HCT116 (cell line): ENCODE results near the gene SSB. TPM values are rescaled to one million over a fixed set of nuclear protein-coding genes. Genes with fewer than 3 reads are reported as not detected.

ENCODE experiments used
- ATAC-seq: fragments of 200-7000 bp; cut with Tn5 transposase; 2 replicates; pipeline ENCODE4 v1.9.1; 2020; ENCODE audit warnings: mild to moderate bottlenecking, moderate library complexity
- BruUV-seq: library from RNA; stranded (reverse); fragments of 400-500 nt; replicated peaks from 2 replicates; lab custom pipeline; 2021; lab: Mats Ljungman, UMichigan
- CTCF ChIA-PET: fragments of 300-600 bp; sonication (Branson Sonifier 250); formaldehyde crosslinking; loops from one replicate; lab custom pipeline; 2021; ENCODE audit warnings: antibody characterized with exemption; lab: Charles Lee
- POLR2A ChIA-PET: fragments of 300-600, 350-600 bp; sonication (Branson Sonifier 250); formaldehyde crosslinking; loops from one replicate; lab custom pipeline; 2021; ENCODE audit warnings: antibody characterized with exemption; lab: Charles Lee
- RAD21 ChIA-PET, 2 experiments: fragments of 300-600 bp; sonication (Branson Sonifier 250); formaldehyde crosslinking; loops; one replicate each; lab custom pipeline; 2023; ENCODE audit warnings: low total read pairs in 2 of 2; ENCODE audit not compliant: uncharacterized antibody in 2 of 2, unreplicated experiment in 2 of 2, low non-redundant PET in 1 of 2; lab: Charles Lee
- DNase-seq: peaks from one replicate; pipeline ENCODE4 v3.0.0-alpha.2; 2010; ENCODE audit warnings: low read depth, low spot score
- H2AFZ ChIP-seq: fragments of 200-600 bp; shearing (Covaris generic), sonication (generic); 2 replicates; pipeline ENCODE4 v1.6.1; 2017; ENCODE audit warnings: low read depth, mixed run types, mixed read lengths, antibody characterized with exemption, low read length; ENCODE audit not compliant: poor library complexity, severe bottlenecking
- H3K27ac ChIP-seq: 2 replicates; pipeline ENCODE4 v1.5.1; 2012; ENCODE audit warnings: low read depth, low read length
- H3K27me3 ChIP-seq: fragments of 200-600 bp; sonication (generic); 2 replicates; pipeline ENCODE4 v1.6.1; 2016; ENCODE audit warnings: mixed run types, low read length, mixed read lengths; ENCODE audit not compliant: insufficient read depth
- H3K36me3 ChIP-seq, 2 experiments: fragments of 200-500 bp in 1 of 2; fragments of 200-600 bp in 1 of 2; sonication (Bioruptor generic) in 1 of 2; sonication (generic) in 1 of 2; 2 replicates each; pipeline versions ENCODE4 v1.5.1 to v1.6.1; 2014 to 2016; ENCODE audit warnings: low read length in 2 of 2, inconsistent platforms in 1 of 2, mixed read lengths in 1 of 2, mixed run types in 1 of 2; ENCODE audit not compliant: insufficient read depth in 2 of 2, control insufficient read depth in 1 of 2
- H3K4me1 ChIP-seq, 2 experiments: fragments of 200-600 bp in 1 of 2; sonication (generic) in 1 of 2; 2 replicates each; pipeline versions ENCODE4 v1.5.1 to v1.6.1; 2012 to 2017; ENCODE audit warnings: low read length in 2 of 2, inconsistent platforms in 1 of 2, mild to moderate bottlenecking in 1 of 2, mixed read lengths in 1 of 2, mixed run types in 1 of 2, moderate library complexity in 1 of 2; ENCODE audit not compliant: insufficient read depth in 2 of 2, control insufficient read depth in 1 of 2
- H3K4me2 ChIP-seq: fragments of 200-600 bp; sonication (generic); 2 replicates; pipeline ENCODE4 v1.6.1; 2017; ENCODE audit warnings: mixed run types, low read length, mixed read lengths
- H3K4me3 ChIP-seq, 2 experiments: fragments of 200-600 bp in 1 of 2; sonication (generic) in 1 of 2; replicated peaks in 1 of 2; 2 replicates each; pipeline ENCODE4 v1.5.1; 2011 to 2016; ENCODE audit warnings: low read length in 2 of 2, control low read depth in 1 of 2, low read depth in 1 of 2, mild to moderate bottlenecking in 1 of 2, mixed read lengths in 1 of 2, mixed run types in 1 of 2
- H3K79me2 ChIP-seq: fragments of 200-600 bp; sonication (generic); 2 replicates; pipeline ENCODE4 v1.6.1; 2017; ENCODE audit warnings: mild to moderate bottlenecking, mixed run types, low read length, moderate library complexity, mixed read lengths; ENCODE audit not compliant: insufficient read depth
- H3K9ac ChIP-seq: fragments of 200-600 bp; sonication (generic); 2 replicates; pipeline ENCODE4 v1.6.1; 2016; ENCODE audit warnings: low read length, mixed read lengths
- H3K9me2 ChIP-seq: fragments of 200-600 bp; sonication (generic), shearing (Covaris generic); 2 replicates; pipeline ENCODE4 v1.6.1; 2017; ENCODE audit warnings: mixed run types, mild to moderate bottlenecking, moderate library complexity; ENCODE audit not compliant: insufficient read depth
- H3K9me3 ChIP-seq, 2 experiments: fragments of 200-500 bp in 1 of 2; fragments of 200-600 bp in 1 of 2; sonication (Bioruptor generic) in 1 of 2; sonication (generic) in 1 of 2; 2 replicates each; pipeline ENCODE4 v1.6.1; 2014 to 2017; ENCODE audit warnings: low read length in 2 of 2, mixed read lengths in 2 of 2, inconsistent platforms in 1 of 2, low read depth in 1 of 2, mild to moderate bottlenecking in 1 of 2, mixed run types in 1 of 2, moderate library complexity in 1 of 2; ENCODE audit not compliant: control insufficient read depth in 1 of 2, insufficient read depth in 1 of 2
- H4K20me1 ChIP-seq: fragments of 200-600 bp; sonication (generic), shearing (Covaris generic); 2 replicates; pipeline ENCODE4 v1.6.1; 2017; ENCODE audit warnings: mixed run types, mild to moderate bottlenecking, moderate library complexity; ENCODE audit not compliant: insufficient read depth
- CEBPB ChIP-seq: IDR thresholded peaks from 2 replicates; pipeline ENCODE4 v1.6.1; 2012; ENCODE audit warnings: low read depth
- ELF1 ChIP-seq: IDR thresholded peaks from 2 replicates; pipeline ENCODE4 v1.6.1; 2012; ENCODE audit warnings: low read depth, borderline replicate concordance
- EZH2phosphoT487 ChIP-seq: fragments of 200-600 bp; IDR thresholded peaks from 2 replicates; pipeline ENCODE4 v1.6.1; 2018; ENCODE audit warnings: antibody characterized with exemption, borderline replicate concordance
- FOSL1 ChIP-seq: IDR thresholded peaks from 2 replicates; pipeline ENCODE4 v1.6.1; 2012; ENCODE audit warnings: low read depth
- JUND ChIP-seq: IDR thresholded peaks from 2 replicates; pipeline ENCODE4 v1.6.1; 2012
- MAX ChIP-seq: IDR thresholded peaks from 2 replicates; pipeline ENCODE4 v1.6.1; 2012
- POLR2A ChIP-seq: IDR thresholded peaks from 2 replicates; pipeline ENCODE4 v1.7.0; 2011; ENCODE audit warnings: borderline replicate concordance; ENCODE audit not compliant: insufficient read depth, insufficient read length; ENCODE audit errors: extremely low read depth
- RAD21 ChIP-seq: IDR thresholded peaks from 2 replicates; pipeline ENCODE4 v1.6.1; 2012; ENCODE audit warnings: low read depth, mild to moderate bottlenecking
- REST ChIP-seq: IDR thresholded peaks from 2 replicates; pipeline ENCODE4 v1.6.1; 2012; ENCODE audit warnings: low read depth
- SP1 ChIP-seq: IDR thresholded peaks from 2 replicates; pipeline ENCODE4 v1.6.1; 2012; ENCODE audit warnings: low read depth
- SRF ChIP-seq: IDR thresholded peaks from 2 replicates; pipeline ENCODE4 v1.6.1; 2012; ENCODE audit warnings: low read depth
- TCF7L2 ChIP-seq: IDR thresholded peaks from 2 replicates; pipeline ENCODE4 v1.7.0; 2011; ENCODE audit warnings: borderline replicate concordance, inconsistent platforms; ENCODE audit not compliant: insufficient read depth, insufficient read length; ENCODE audit errors: extremely low read depth
- ZFX ChIP-seq: fragments of 450-650 bp; IDR thresholded peaks from 2 replicates; pipeline ENCODE4 v1.6.1; 2017
- ZNF274 ChIP-seq: fragments of 200-500 bp; sonication (Bioruptor generic); IDR thresholded peaks from 2 replicates; pipeline ENCODE4 v1.6.1; 2014; ENCODE audit warnings: mild to moderate bottlenecking, low read depth, low read length, inconsistent platforms
- intact Hi-C: fragments of 100-400 bp; cut with micrococcal nuclease; formaldehyde crosslinking; loops from 2 replicates; pipeline ENCODE4 v1.10.0; 2022
- total RNA-seq: library from RNA; stranded (reverse); gene quantifications from one replicate; pipeline ENCODE4 v1.2.1, GENCODE V29; 2021; ENCODE audit not compliant: unreplicated experiment
- TF ChIP-seq, protein P1 (sequence below), 3 experiments: fragments of 200-600 bp in 1 of 3; sonication (generic) in 1 of 3; IDR thresholded peaks in 2 of 3; conservative IDR thresholded peaks in 1 of 3; 2 replicates each; pipeline ENCODE4 v1.5.1; 2012 to 2017; ENCODE audit warnings: low read depth in 2 of 3, low read length in 2 of 3, antibody characterized with exemption in 1 of 3, borderline replicate concordance in 1 of 3, control low read depth in 1 of 3, mild to moderate bottlenecking in 1 of 3, mixed read lengths in 1 of 3, mixed run types in 1 of 3, moderate library complexity in 1 of 3; ENCODE audit not compliant: insufficient read depth in 1 of 3

SSB gene
- total RNA-seq, 1 experiment from 2014 or later: 117 TPM

DNA sequence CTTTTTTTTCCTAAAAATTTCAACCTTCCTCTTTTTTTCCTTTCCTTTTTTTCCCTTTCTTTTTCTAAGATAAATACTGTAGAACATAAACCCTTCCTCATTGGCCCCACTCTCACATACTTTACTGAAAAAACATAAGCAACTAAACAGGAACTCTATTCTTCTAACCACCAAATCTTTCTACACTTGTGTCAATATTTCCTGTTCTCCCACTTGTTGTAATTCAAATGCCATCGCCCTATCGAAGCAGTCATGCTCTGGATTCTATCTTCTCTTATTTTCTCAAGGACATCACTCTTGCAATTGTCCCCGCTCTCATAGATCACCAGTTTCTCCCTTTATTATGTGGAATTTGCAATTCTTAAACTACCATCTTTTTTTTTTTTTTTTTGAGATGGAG lies 20.2 kb upstream of the SSB start:
- Histone ChIP-seq H3K9ac (no peak overlapping the region), H3K9me2 (no peaks in the 10 kb centered on the region), H3K9me3 (no peaks in the 10 kb centered on the region), H4K20me1 (no peaks in the 10 kb centered on the region), H3K4me1 (no peaks in the 10 kb centered on the region; a peak in 1 of 4 replicates), H3K79me2 (no peaks in the 10 kb centered on the region), H3K36me3 (no peaks in the 10 kb centered on the region), H3K4me2 (no peak overlapping the region), H3K4me3 (no peak overlapping the region), H3K27ac (no peak overlapping the region), H2AFZ (no peak overlapping the region), H3K27me3 (no peaks in the 10 kb centered on the region)
- intact Hi-C loops: loop anchor here (10.0 kb wide), 1 partner anchor 664 kb away; no protein-coding TSS in a partner anchor
- ATAC-seq: no peak
- CTCF ChIA-PET: no interaction called here
- no peak for DNase-seq
- BruUV-seq: no TSS peak
- RAD21 ChIA-PET: no interaction called here
- POLR2A ChIA-PET: no interaction called here
- TF ChIP-seq SP1: no peak
- no peak for TF ChIP-seq POLR2A
- TF ChIP-seq TCF7L2: no peak
- TF ChIP-seq FOSL1: no peak
- TF ChIP-seq ZFX: no peak
- no peak for TF ChIP-seq MAX
- TF ChIP-seq CEBPB: no peak
- no peak for TF ChIP-seq EZH2phosphoT487
- TF ChIP-seq ZNF274: no peak
- no peak for TF ChIP-seq RAD21
- no peak for TF ChIP-seq ELF1
- TF ChIP-seq SRF: no peak
- TF ChIP-seq JUND: no peak
- TF ChIP-seq, protein P1, sequence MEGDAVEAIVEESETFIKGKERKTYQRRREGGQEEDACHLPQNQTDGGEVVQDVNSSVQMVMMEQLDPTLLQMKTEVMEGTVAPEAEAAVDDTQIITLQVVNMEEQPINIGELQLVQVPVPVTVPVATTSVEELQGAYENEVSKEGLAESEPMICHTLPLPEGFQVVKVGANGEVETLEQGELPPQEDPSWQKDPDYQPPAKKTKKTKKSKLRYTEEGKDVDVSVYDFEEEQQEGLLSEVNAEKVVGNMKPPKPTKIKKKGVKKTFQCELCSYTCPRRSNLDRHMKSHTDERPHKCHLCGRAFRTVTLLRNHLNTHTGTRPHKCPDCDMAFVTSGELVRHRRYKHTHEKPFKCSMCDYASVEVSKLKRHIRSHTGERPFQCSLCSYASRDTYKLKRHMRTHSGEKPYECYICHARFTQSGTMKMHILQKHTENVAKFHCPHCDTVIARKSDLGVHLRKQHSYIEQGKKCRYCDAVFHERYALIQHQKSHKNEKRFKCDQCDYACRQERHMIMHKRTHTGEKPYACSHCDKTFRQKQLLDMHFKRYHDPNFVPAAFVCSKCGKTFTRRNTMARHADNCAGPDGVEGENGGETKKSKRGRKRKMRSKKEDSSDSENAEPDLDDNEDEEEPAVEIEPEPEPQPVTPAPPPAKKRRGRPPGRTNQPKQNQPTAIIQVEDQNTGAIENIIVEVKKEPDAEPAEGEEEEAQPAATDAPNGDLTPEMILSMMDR (IDR thresholded peaks at IDR 0.05 in 2 of 3, conservative IDR thresholded peaks at IDR 0.05 in 1 of 3; ENCODE audit: borderline replicate concordance in 1 of 3, insufficient read depth in 1 of 3, low read depth in 2 of 3, low read length in 2 of 3): no peak
- TF ChIP-seq REST: no peak
- TF ChIP-seq, all 23 proteins: peak for 0
